ENCODE results near the gene RACGAP1.

Gene RACGAP1

DNA sequence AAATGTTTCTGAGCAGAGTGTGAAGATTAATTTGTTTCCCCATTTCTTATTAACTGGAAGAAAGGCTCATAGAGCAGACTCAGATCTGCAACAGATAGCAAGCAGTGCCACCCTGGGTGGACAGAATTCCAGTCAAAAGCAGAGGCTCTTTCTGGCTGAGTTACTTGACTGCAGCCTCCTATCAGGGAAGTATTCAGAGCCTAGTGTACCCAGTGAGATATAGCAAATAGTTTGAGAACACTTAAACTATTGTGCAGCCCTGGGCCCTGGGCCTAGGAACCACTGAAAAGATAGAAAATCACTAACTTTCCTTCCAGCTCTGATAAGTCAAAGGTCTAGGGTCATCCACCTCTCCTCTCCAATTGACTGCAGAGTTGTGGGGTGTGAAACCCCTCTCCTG, 86.0 kb downstream of the RACGAP1 start:
- no peak for DNase-seq (ENCODE audit: low read depth, low spot score)
- in situ Hi-C loops (cut with HindIII; ENCODE audit: low sequenced_read_pairs): no loop called here
- TF ChIP-seq, protein P1, sequence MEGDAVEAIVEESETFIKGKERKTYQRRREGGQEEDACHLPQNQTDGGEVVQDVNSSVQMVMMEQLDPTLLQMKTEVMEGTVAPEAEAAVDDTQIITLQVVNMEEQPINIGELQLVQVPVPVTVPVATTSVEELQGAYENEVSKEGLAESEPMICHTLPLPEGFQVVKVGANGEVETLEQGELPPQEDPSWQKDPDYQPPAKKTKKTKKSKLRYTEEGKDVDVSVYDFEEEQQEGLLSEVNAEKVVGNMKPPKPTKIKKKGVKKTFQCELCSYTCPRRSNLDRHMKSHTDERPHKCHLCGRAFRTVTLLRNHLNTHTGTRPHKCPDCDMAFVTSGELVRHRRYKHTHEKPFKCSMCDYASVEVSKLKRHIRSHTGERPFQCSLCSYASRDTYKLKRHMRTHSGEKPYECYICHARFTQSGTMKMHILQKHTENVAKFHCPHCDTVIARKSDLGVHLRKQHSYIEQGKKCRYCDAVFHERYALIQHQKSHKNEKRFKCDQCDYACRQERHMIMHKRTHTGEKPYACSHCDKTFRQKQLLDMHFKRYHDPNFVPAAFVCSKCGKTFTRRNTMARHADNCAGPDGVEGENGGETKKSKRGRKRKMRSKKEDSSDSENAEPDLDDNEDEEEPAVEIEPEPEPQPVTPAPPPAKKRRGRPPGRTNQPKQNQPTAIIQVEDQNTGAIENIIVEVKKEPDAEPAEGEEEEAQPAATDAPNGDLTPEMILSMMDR (IDR thresholded peaks at IDR 0.05; ENCODE audit: low read depth, low read length): no peak
- H3K4me3 ChIP-seq (ENCODE audit: low read depth, low read length): no peak overlapping the region
